ENCODE data around the gene ACSM6.

ACSM6 gene

GRCh38 chr10:95250856-95251255 lies 56.8 kb downstream of the ACSM6 start:
- Histone ChIP-seq H3F3A (ENCODE audit: insufficient read depth, low read length) (peaks cover 18% of the 10 kb centered on the region), H3K9ac (ENCODE audit: low read length) (no peak overlapping the region), H3K4me1 (ENCODE audit: low read length) (peaks cover 23% of the 10 kb centered on the region), H3K9me3 (replicated peaks; ENCODE audit: insufficient read depth, low read length) (no peaks in the 10 kb centered on the region), H3K27me3 (replicated peaks; ENCODE audit: insufficient read depth, low read length) (no peaks in the 10 kb centered on the region), H3K4me3 (ENCODE audit: low read length) (no peak overlapping the region), H3K4me2 (ENCODE audit: low read depth, low read length) (no peak overlapping the region), H3K27ac (ENCODE audit: low read length) (no peak overlapping the region), H2AFZ (ENCODE audit: low read length) (no peak overlapping the region), H3K9me2 (replicated peaks; ENCODE audit: insufficient read depth, low read length) (no peaks in the 10 kb centered on the region), H3K36me3 (replicated peaks; ENCODE audit: insufficient read depth, low read length) (no peaks in the 10 kb centered on the region), H4K20me1 (ENCODE audit: insufficient read depth, low read length) (no peaks in the 10 kb centered on the region), H3K79me2 (ENCODE audit: low read length) (peaks cover 65% of the 10 kb centered on the region)
- no peak for DNase-seq
- no peak for TF ChIP-seq EZH2phosphoT487 (IDR thresholded peaks at IDR 0.05; ENCODE audit: low read length)
- TF ChIP-seq CTCF (IDR thresholded peaks at IDR 0.05; ENCODE audit: low read length): no peak
- TF ChIP-seq EZH2 (optimal IDR thresholded peaks at IDR 0.05; ENCODE audit: low read depth, low read length): no peak

GRCh38 chr10:95253007-95253406 lies 59.0 kb downstream of the ACSM6 start:
- Histone ChIP-seq H3K4me1 (ENCODE audit: low read length) (peaks cover 2% of the 10 kb centered on the region; the same call in 1 of the 2 replicates), H3K4me2 (ENCODE audit: low read depth, low read length) (no peak overlapping the region), H3K9me2 (replicated peaks; ENCODE audit: insufficient read depth, low read length) (no peaks in the 10 kb centered on the region), H4K20me1 (ENCODE audit: insufficient read depth, low read length) (no peaks in the 10 kb centered on the region), H3K9me3 (replicated peaks; ENCODE audit: insufficient read depth, low read length) (no peaks in the 10 kb centered on the region), H3K79me2 (ENCODE audit: low read length) (peaks cover 81% of the 10 kb centered on the region), H3K9ac (ENCODE audit: low read length) (no peak overlapping the region), H3K36me3 (replicated peaks; ENCODE audit: insufficient read depth, low read length) (0 out of 2 replicates have a peak, but pooled peaks cover 6% of the 10 kb centered on the region), H3K4me3 (ENCODE audit: low read length) (no peak overlapping the region), H2AFZ (ENCODE audit: low read length) (no peak overlapping the region), H3K27me3 (replicated peaks; ENCODE audit: insufficient read depth, low read length) (no peaks in the 10 kb centered on the region), H3K27ac (ENCODE audit: low read length) (no peak overlapping the region), H3F3A (ENCODE audit: insufficient read depth, low read length) (no peaks in the 10 kb centered on the region)
- TF ChIP-seq EZH2phosphoT487 (IDR thresholded peaks at IDR 0.05; ENCODE audit: low read length): no peak
- TF ChIP-seq CTCF (IDR thresholded peaks at IDR 0.05; ENCODE audit: low read length): no peak
- TF ChIP-seq EZH2 (optimal IDR thresholded peaks at IDR 0.05; ENCODE audit: low read depth, low read length): no peak
- no peak for DNase-seq

- Histone ChIP-seq H3K27me3 (replicated peaks; ENCODE audit: insufficient read depth, low read length) (no peaks in the 10 kb centered on the region), H3K27ac (ENCODE audit: low read length) (no peak overlapping the region), H3K4me3 (ENCODE audit: low read length) (no peak overlapping the region), H3K9ac (ENCODE audit: low read length) (no peak overlapping the region), H3K4me2 (ENCODE audit: low read depth, low read length) (no peak overlapping the region), H2AFZ (ENCODE audit: low read length) (no peak overlapping the region), H3K9me3 (replicated peaks; ENCODE audit: insufficient read depth, low read length) (no peaks in the 10 kb centered on the region), H3K36me3 (replicated peaks; ENCODE audit: insufficient read depth, low read length) (0 out of 2 replicates have a peak, but pooled peaks cover 6% of the 10 kb centered on the region), H3K9me2 (replicated peaks; ENCODE audit: insufficient read depth, low read length) (no peaks in the 10 kb centered on the region), H3F3A (ENCODE audit: insufficient read depth, low read length) (no peaks in the 10 kb centered on the region), H3K79me2 (ENCODE audit: low read length) (peaks cover 85% of the 10 kb centered on the region), H3K4me1 (ENCODE audit: low read length) (no peaks in the 10 kb centered on the region), H4K20me1 (ENCODE audit: insufficient read depth, low read length) (no peaks in the 10 kb centered on the region)
- TF ChIP-seq EZH2phosphoT487 (IDR thresholded peaks at IDR 0.05; ENCODE audit: low read length): no peak
- no peak for TF ChIP-seq EZH2 (optimal IDR thresholded peaks at IDR 0.05; ENCODE audit: low read depth, low read length)
- no peak for TF ChIP-seq CTCF (IDR thresholded peaks at IDR 0.05; ENCODE audit: low read length)
- DNase-seq: no peak
Measured at GRCh38 chr10:95253686-95254085, 59.6 kb downstream of the ACSM6 start.
